Activated T-cell treated with anti-CD3 and anti-CD28 coated beads, Interleukin-2, amount 50 U/mL, for 24 hours (primary cell): ENCODE data around the gene BCL2L13.

Experiments
- DNase-seq: peaks from one replicate; pipeline ENCODE4 v3.0.0-alpha.2; 2020
- H3K27ac Mint-ChIP-seq: 2 replicates; pipeline ENCODE4 v1.8.0; 2020; ENCODE audit warnings: mild to moderate bottlenecking, mixed read lengths
- H3K27me3 Mint-ChIP-seq: 2 replicates; pipeline ENCODE4 v1.8.0; 2020; ENCODE audit warnings: mixed read lengths
- H3K36me3 Mint-ChIP-seq: 2 replicates; pipeline ENCODE4 v1.8.0; 2020; ENCODE audit warnings: low read depth, mixed read lengths
- H3K4me1 Mint-ChIP-seq: 2 replicates; pipeline ENCODE4 v1.8.0; 2020; ENCODE audit warnings: low read depth, mixed read lengths
- H3K4me3 Mint-ChIP-seq: 2 replicates; pipeline ENCODE4 v1.8.0; 2020; ENCODE audit warnings: mild to moderate bottlenecking, moderate library complexity, mixed read lengths
- H3K9me3 Mint-ChIP-seq: 2 replicates; pipeline ENCODE4 v1.8.0; 2020; ENCODE audit warnings: mixed read lengths

Gene BCL2L13

GRCh38 chr22:17777005-17777716 is 138.6 kb downstream of the BCL2L13 start:
- peak; percentile 76 for DNase-seq
- peaks cover 87% of the 10 kb centered on the region for H3K4me1 Mint-ChIP-seq
- no peaks in the 10 kb centered on the region for H3K9me3 Mint-ChIP-seq
- peak overlapping the region; percentile 97 for H3K27ac Mint-ChIP-seq
- H3K27me3 Mint-ChIP-seq = no peaks in the 10 kb centered on the region
- H3K4me3 Mint-ChIP-seq = peak overlapping the region; percentile 83
- peaks cover 4% of the 10 kb centered on the region for H3K36me3 Mint-ChIP-seq

GRCh38 chr22:17777717-17778044 is 139.1 kb downstream of the BCL2L13 start:
- Mint-ChIP-seq H3K4me3 (peak overlapping the region; percentile 83), H3K9me3 (no peaks in the 10 kb centered on the region), H3K4me1 (peaks cover 87% of the 10 kb centered on the region), H3K27me3 (no peaks in the 10 kb centered on the region), H3K36me3 (peaks cover 3% of the 10 kb centered on the region), H3K27ac (peak overlapping the region; percentile 97)
- DNase-seq = no peak

GRCh38 chr22:17778412-17778976 is 139.9 kb downstream of the BCL2L13 start:
- H3K27ac Mint-ChIP-seq = peak overlapping the region; percentile 97
- H3K9me3 Mint-ChIP-seq = no peaks in the 10 kb centered on the region
- no peaks in the 10 kb centered on the region for H3K36me3 Mint-ChIP-seq
- no peak for DNase-seq
- peaks cover 80% of the 10 kb centered on the region for H3K4me1 Mint-ChIP-seq
- no peaks in the 10 kb centered on the region for H3K27me3 Mint-ChIP-seq
- peak overlapping the region; percentile 83 for H3K4me3 Mint-ChIP-seq

- no peaks in the 10 kb centered on the region for H3K9me3 Mint-ChIP-seq
- DNase-seq = no peak
- H3K4me3 Mint-ChIP-seq = peak overlapping the region; percentile 83
- H3K27ac Mint-ChIP-seq = peak overlapping the region; percentile 81
- H3K4me1 Mint-ChIP-seq = peaks cover 79% of the 10 kb centered on the region
- H3K36me3 Mint-ChIP-seq = no peaks in the 10 kb centered on the region
- no peaks in the 10 kb centered on the region for H3K27me3 Mint-ChIP-seq
Measured at GRCh38 chr22:17779286-17780115, 140.9 kb downstream of the BCL2L13 start.

- Mint-ChIP-seq H3K4me3 (no peak overlapping the region), H3K27ac (peak overlapping the region; percentile 41), H3K9me3 (no peaks in the 10 kb centered on the region), H3K4me1 (peaks cover 71% of the 10 kb centered on the region), H3K27me3 (no peaks in the 10 kb centered on the region), H3K36me3 (no peaks in the 10 kb centered on the region)
- DNase-seq = no peak
Measured at GRCh38 chr22:17780116-17780740, 141.7 kb downstream of the BCL2L13 start.
